SIG-M5 treated with dmso at 0.1 percent for 504 hours (cell line): ENCODE data around the gene PPID.
"Not testable (repeated sequence)": the region's sequence is repeated elsewhere in the genome, so short reads cannot be mapped to it uniquely, and the experiment has no call there.

Experiments
- DNase-seq: peaks from one replicate; lab custom pipeline; 2025; ENCODE audit not compliant: unreplicated experiment; lab: John Stamatoyannopoulos, UW

PPID gene

GRCh38 chr4:158722917-158723793, at the start of gene PPID:
Gene PPID, minus strand, starts transcription at chr4:158723396. Its CDS starts 108 bp downstream, at chr4:158723288.
- peak; percentile 75 for DNase-seq

DNA sequence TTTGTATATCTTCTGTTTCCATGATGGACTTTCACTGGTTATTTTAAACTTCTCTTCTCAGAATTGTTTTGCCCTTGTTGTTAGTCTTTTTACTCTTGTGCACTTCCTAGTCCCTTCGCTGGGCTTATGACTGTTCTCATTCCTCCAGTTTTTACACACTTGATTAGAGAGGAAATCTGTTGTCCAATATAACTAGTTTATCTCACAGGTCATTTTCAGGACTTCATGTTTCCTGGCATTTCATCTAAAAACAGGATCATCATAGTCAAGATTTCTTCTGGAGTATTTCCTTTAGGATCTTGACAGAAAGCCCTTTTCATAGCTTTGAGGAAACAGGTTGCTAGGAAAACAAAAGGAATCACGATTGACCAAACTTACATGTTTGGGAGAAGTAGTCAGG, 48.6 kb upstream of the PPID start:
- DNase-seq, result no peak

DNA sequence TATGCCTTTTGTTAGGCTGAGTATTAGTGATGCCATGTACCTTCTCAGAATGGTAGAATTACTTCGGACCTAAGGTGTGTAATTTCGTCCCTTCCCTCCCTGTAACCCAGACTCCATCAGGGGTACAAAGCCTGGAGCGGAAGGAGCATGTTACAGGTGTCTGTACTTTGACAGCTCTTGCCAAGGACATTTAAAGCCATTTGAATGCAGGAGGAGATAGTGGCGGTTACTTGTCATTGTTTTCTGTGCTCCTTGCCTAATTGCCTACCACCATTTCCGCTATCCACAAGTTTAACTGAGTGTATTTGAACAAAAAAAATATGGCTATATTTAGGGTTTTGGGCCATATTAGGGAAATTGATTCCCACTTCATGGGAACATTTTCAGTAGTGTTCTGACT, 47.5 kb upstream of the PPID start:
- no peak for DNase-seq

- peak; percentile 46 for DNase-seq
Observed at GRCh38 chr4:158769175-158769921, 46.2 kb upstream of the PPID start.

DNA sequence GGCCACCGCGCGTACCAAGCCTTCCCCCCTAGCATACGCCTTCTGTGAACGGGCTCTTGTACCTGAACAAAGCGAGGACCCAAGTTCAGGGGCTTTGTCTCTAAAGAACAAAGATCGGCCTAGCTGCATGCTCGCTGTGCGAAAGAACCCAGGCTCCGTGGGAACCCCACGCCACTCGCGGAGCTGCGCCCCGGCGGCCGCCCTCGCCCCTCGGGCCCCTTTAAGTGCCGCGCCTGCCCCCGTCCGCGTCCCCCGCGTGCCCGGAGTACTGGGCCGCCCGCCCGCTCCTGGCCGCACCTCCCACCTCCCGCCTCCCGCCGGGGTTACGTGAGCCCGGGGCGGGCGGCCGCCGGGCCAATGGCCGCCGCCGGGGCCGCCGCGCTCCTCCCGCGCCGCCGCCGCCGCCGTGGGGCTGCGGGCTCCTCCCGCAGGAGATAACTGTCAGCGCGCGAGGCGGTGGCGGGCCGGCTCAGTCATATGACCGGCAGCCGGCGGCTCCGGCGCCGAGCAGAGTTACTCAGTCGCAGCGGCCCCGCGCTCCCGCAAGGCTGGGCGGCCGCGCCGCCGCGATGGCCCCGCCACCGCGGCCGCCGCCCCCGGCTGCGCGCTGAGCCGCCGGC, 45.5 kb upstream of the PPID start, which contains the start of gene FNIP2:
Gene FNIP2 (plus strand): TSS at position 472 of the 620 bp plus-strand sequence. CDS start 187 bp downstream, outside the sequence.
- DNase-seq, result peak; percentile 38

DNA sequence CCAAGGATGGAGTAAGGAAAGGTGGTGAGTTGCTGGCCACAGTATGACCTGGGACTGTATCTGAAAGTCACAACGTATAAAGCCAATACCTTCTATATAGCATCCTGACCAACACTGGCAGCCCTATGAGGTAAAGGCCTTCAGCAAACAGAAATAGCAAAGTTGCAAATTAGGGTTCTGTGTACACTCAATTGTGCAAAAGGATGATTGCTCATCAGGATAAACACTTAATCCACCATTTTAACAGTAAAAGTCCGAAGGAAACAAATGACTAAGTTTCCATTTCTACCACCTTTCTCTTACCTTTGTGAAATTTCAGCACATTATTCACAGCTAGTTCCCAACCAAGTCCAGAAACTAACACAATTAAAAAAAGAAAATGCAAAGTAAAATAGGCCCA, 44.3 kb upstream of the PPID start:
- no peak for DNase-seq

DNA sequence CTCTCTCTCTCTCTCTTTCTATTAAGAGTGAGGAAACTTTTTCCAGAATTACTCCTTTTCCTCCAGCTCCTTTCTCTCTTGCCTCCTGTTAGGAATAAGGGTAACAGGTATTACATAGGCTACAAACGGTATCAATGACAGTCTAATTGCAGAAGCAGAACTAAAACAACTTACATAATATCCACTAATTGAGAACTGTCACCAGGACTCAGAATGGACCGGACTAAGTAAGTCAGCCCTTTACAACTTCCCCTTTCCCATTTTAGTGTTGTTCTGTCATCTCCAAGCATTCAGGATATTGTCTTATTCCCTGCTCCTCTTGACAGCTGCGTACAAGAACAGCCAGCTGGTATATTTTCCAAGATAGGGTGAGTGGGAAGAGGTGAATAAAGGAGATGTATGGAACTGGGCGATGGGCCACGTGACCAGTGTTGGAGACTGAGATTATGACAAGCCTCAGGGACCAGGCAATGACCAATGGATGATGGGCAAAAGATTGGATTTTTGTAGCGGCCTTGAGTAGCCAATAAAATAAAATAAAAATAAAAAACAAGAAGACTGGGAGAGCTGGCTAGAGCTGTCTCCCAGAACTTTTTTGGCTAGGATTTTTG, 43.3 kb upstream of the PPID start:
- peak; percentile 86 for DNase-seq

DNA sequence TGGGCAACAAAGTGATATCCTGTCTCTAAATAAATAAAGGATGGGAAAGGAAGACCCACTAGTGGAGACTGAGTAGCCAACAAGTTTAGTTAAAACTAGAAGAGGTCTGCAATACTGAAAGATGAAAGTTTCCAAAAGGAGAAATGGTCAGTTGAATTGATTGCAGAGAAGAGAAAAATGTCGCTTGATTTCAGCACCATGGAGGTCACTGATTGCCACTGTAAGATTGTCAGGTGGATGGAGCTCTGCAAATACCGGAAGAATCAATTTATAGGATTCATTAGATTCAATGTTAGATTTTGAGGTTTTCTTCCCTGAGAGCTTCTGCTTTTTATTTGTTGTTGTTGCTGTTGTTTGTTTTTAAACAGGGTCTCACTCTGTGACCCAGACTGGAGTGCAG, 40.3 kb upstream of the PPID start:
- no peak for DNase-seq

DNA sequence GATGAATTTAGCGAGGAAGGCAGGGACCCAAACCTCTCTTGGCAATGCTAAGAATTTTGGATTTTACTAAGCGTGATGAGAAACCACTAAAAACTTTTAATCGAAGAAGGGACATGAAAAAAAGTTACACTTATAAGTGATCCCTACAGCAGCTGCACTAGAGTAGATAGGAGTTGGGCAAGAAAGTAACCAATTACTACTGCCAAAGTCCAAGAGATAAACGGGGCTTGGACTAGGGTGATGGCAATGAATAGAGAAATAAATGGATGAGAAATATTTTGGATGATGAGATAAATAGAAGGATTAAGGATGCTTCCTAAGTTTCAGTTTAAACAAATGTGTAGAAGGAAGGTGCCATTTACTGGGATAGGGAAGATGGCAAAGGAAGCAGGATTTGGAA, 39.4 kb upstream of the PPID start:
- DNase-seq, result no peak

DNA sequence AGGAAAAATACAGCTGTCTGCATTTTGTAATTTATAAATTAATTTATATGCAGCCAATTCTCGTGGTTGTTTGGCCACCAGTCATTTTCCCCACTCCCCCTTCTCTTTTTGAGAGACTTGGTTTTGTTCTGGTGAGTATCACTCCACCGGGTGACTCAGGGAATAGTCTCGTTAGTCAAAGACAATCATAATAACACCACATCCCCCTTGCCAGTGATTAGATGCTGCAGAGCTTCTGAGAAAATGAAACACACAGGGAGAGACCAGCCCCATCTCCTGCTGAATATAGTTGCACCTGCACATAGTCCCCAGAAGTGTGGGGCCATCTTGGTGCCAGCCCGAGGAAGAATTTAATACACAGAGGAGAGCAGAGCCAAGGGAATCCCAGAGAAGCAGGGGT, 37.7 kb upstream of the PPID start:
- no peak for DNase-seq

GRCh38 chr4:158759539-158759938, 36.3 kb upstream of the PPID start:
- not testable (repeated sequence) for DNase-seq

DNA sequence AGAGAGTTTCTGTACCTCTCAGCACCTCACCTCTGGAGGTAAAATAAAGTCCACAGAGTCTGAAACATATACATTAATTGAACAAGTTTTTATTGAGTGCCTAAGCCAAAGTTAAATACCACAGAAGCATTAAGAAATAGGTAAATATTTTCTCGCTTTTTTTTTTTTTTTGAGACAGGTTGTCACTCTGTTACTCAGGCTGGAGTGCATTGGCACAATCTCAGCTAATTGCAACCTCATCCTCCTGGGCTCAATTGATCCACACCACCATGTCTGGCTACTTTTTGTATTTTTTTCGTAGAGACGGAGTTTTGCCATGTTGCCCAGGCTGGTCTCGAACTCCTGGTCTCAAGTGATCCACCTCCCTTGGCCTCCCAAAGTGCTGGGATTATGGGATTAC, 35.5 kb upstream of the PPID start:
- DNase-seq, result no peak

DNA sequence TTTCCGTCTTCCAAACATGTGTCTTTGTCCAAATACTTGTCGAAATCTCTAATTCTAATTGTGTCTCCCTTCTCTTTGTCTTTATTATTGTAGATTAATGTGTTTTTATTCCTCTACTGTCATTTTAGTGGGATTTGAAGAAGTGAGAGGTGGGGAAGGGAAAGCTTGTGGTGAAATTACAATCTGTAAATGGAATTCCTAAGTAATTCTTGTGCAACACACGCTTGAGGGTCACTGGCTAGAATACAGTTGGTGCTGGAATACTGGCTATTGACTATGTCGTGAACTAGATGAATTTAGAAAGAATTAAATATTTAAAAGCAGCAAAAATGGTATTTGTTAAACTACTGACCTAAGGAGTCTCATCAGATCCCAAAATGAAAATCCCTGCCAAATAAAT, 34.9 kb upstream of the PPID start:
- no peak for DNase-seq

DNA sequence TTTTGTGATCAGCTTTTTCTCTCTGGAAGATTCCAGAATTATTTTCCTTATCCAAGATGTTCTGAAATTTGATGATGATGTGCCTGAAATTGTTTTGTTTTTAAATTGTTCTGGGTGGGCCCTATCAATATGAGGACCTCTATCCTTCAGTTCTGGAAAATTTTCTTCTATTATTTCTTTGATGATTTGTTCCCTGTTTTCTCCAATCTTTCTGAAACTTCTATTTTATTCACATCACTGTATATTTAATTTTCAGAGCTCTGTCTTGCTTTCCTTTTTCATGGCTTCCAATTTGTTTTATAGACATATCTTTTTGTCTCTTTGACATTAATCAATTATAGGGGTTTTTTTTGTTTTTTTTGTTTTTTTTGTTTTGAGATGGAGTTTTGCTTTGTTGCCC, 33.4 kb upstream of the PPID start:
- no peak for DNase-seq

DNA sequence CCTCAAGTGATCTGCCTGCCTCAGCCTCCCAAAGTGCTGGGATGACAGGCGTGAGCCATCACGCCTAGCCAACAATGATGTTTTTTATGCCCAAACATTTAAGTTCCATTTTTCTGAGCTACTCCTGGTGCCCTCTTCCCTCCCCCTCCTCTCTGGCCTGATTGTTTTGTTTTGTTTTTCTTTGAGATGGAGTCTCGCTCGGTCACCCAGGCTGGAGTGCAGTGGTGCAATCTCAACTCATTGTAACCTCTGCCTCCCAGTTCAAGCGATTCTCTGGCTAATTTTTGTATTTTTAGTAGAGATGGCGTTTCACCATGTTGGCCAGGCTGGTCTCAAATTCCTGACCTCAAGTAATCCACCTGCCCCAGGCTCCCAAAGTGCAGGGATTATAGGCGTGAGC, 32.6 kb upstream of the PPID start:
- not testable (repeated sequence) for DNase-seq

- DNase-seq, result no peak
Observed at GRCh38 chr4:158754385-158755180, 31.4 kb upstream of the PPID start.

DNA sequence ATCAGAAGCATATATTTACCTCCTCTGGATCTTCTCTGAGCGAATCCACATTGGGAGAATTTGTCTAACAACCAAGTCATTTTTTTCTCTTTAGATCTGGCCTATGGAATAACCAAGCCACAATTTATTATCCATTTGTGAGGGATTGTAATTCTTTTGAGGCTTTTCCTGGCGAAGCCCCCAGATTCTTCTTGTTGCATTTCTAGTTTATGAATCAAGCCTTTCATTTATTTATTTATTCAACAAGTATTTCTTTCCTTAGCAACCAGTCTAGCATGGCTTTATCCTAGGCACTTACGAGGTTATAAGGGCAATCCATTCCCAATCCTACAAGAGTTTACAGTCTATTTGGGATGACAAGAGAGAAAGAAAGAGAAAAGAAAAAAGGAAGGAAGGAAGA, 27.2 kb upstream of the PPID start:
- no peak for DNase-seq

- DNase-seq, result not testable (repeated sequence)
Observed at GRCh38 chr4:158746537-158746936, 23.3 kb upstream of the PPID start.

GRCh38 chr4:158741326-158742021, 18.3 kb upstream of the PPID start:
- DNase-seq, result peak; percentile 10

DNA sequence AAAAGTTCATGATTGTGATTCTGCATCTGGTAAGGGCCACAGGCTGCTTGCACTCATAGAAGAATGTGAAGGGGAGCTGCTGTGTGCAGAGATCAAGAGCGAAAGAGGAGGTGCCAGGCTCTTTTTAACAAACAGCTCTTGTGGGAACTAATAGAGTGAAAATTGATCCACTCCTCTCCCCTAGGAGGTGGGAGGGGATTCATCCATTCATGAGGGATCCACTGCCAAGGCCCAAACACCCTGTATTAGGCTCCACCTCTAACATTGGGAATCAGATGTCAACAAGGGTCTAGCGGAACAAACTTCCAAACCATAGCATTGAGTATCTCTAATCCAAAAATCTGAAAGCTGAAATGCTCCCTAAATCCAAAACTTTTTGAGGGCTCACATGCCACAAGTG, 16.4 kb upstream of the PPID start:
- no peak for DNase-seq
